ENCODE measurements around the gene ATP11C. TPM values are rescaled to one million over a fixed set of nuclear protein-coding genes. Genes with fewer than 3 reads are reported as not detected.

ATP11C gene
- total RNA-seq, 2 experiments from 2014 or later: 11.8 TPM

DNA sequence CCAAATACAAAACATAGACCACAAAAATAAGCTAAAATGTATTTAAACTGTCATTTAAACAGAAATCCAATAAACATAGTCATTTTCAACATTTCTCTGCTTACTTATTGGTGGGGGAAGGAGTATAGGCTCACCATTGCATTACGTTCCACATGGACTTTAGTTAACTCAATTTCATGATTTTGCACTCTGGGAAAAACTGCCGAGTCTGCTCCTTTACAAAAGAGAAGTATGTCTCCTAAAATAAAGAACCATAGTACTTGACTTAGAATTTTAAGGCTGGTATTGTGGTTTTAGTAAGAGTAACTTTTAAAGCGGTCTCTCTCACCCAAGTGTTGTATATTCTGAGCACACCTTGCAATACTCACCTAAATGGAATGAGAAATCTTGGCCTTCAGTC, 149.8 kb downstream of the ATP11C start:
- ChIA-PET POLR2A (no interaction called here), CTCF (no interaction called here)
- no peak overlapping the region for H3K4me3 Mint-ChIP-seq
- H3K36me3 Mint-ChIP-seq (ENCODE audit: low read depth): peaks cover 39% of the 10 kb centered on the region
- H3K27ac Mint-ChIP-seq: no peak overlapping the region
- H3K27me3 Mint-ChIP-seq (ENCODE audit: low read depth): no peaks in the 10 kb centered on the region
- DNase-seq (no peak), ATAC-seq (no peak)
- H3K9me3 Mint-ChIP-seq (ENCODE audit: insufficient read depth): no peaks in the 10 kb centered on the region
- H3K4me1 Mint-ChIP-seq (ENCODE audit: low read depth): no peaks in the 10 kb centered on the region

DNA sequence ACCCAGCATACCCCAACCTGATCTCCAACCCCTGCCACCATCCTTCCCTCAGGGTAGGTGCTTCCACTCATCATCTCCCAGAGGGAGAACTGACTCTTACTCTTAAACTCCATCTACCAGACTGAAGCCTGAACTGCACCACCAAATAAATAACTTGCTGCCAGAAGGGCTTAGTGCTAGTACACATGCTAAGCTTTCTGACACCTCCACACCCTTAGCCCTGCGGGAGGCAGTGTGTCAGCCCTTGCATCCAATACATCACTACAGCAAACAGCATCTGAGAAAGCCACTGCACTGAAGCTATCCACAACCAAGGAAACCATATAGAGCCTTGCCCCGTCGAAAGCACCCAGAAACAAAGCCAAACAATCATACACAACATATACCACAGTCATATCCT, 156.3 kb downstream of the ATP11C start:
- Mint-ChIP-seq H3K4me1 (ENCODE audit: low read depth) (peaks cover 2% of the 10 kb centered on the region), H3K27me3 (ENCODE audit: low read depth) (no peaks in the 10 kb centered on the region), H3K4me3 (no peak overlapping the region), H3K27ac (no peak overlapping the region), H3K9me3 (ENCODE audit: insufficient read depth) (peaks cover 1% of the 10 kb centered on the region), H3K36me3 (ENCODE audit: low read depth) (peaks cover 53% of the 10 kb centered on the region)
- DNase-seq (no peak), ATAC-seq (no peak)
- POLR2A ChIA-PET: no interaction called here
- CTCF ChIA-PET: interaction anchor here (1.0 kb wide), 1 partner anchor 17 kb away, joined by 3 read pairs; no protein-coding TSS in a partner anchor

DNA sequence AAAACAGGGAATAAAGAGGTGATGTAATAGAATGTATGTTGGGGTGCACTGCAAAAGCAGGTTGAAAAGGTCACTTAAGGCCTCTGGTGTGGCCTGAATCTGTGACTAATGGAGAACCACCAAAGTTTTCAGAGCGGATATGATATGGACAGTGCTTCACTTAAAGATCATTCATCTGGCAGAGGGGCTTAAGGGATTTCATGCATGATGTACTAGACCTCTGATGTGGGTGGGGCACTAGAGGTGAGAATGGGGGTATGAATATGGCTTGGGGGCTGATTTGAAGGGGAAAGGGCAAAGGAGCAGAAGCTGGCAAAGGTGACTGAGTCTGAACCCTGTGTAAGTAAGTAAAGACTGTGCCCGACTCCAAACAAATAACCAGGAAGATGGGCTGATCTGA, 162.5 kb downstream of the ATP11C start:
- no peak overlapping the region for H3K27ac Mint-ChIP-seq
- CTCF ChIA-PET: no interaction called here
- H3K36me3 Mint-ChIP-seq (ENCODE audit: low read depth): peaks cover 48% of the 10 kb centered on the region
- H3K9me3 Mint-ChIP-seq (ENCODE audit: insufficient read depth): peaks cover 4% of the 10 kb centered on the region
- no peak overlapping the region for H3K4me3 Mint-ChIP-seq
- DNase-seq: no peak
- POLR2A ChIA-PET: no interaction called here
- H3K4me1 Mint-ChIP-seq (ENCODE audit: low read depth): peaks cover 4% of the 10 kb centered on the region
- ATAC-seq: no peak
- H3K27me3 Mint-ChIP-seq (ENCODE audit: low read depth): no peaks in the 10 kb centered on the region

DNA sequence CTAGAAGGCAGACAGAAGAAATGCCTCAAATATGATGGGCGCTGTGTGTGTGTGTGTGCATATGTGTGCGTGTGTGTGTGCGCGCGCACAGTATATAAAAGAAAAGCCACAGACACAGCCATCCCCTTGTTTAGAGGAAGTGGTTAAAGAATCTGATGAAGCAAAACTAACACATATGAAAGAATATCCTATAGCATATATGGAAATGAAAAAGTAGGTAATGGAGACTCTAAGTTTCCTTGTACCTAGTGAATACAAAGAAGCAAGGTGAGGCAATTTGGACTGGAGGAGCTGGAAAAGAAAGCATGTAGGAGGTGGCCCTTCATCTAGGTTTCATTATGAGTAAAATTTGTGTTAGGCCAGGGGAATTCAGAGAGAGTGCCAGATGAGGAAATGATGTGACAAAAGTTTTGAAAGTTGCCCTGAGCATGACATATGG, 166.3 kb downstream of the ATP11C start:
- Mint-ChIP-seq H3K4me1 (ENCODE audit: low read depth) (peaks cover 6% of the 10 kb centered on the region), H3K36me3 (ENCODE audit: low read depth) (peaks cover 25% of the 10 kb centered on the region), H3K4me3 (no peak overlapping the region), H3K27ac (no peak overlapping the region), H3K27me3 (ENCODE audit: low read depth) (no peaks in the 10 kb centered on the region), H3K9me3 (ENCODE audit: insufficient read depth) (peaks cover 2% of the 10 kb centered on the region)
- ATAC-seq (peak; percentile 88), DNase-seq (peak; percentile 63)
- POLR2A ChIA-PET: interaction anchor here (0.6 kb wide), 1 partner anchor 36 kb away, joined by 3 read pairs; no protein-coding TSS in a partner anchor
- CTCF ChIA-PET: no interaction called here

DNA sequence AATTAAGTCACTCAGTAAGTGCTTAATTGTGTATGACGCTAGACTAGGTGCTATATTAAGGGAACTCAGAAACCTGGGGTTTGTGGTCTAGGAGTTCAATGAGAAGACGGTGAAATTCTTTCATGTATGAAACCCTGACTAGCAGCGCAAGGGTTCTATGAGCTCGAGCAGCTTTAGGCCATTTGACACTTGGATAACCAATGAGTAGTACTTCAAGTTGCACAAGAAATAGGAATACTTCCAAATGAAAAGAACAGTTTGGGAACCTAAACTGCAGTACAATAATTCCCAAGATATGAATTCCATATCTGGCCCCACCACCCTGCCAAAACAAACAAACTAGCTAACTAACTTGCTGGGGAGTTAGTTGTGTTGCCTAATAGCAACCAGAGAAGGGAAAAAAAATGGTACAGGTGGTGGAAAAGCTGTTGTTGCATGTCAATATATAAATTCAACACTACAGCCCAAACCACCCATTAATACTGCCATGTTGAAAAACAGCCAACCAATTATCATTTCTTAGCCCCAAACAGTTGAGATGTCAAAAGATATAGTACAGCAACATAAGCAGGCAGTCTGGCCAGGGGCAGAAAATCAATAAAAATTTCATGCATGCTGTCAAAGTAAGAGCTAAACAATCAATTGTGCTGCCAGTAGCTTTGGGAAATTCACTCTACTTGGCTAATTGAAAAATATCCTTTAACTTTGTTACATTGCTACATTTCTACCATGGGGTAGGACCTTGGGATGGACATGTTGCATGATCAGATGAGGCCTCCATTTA, 170.3 kb downstream of the ATP11C start:
- ChIA-PET CTCF (no interaction called here), POLR2A (no interaction called here)
- H3K4me1 Mint-ChIP-seq (ENCODE audit: low read depth): peaks cover 4% of the 10 kb centered on the region
- DNase-seq: no peak
- no peak overlapping the region for H3K27ac Mint-ChIP-seq
- no peak for ATAC-seq
- H3K9me3 Mint-ChIP-seq (ENCODE audit: insufficient read depth): no peaks in the 10 kb centered on the region
- H3K36me3 Mint-ChIP-seq (ENCODE audit: low read depth): peaks cover 8% of the 10 kb centered on the region
- H3K27me3 Mint-ChIP-seq (ENCODE audit: low read depth): no peaks in the 10 kb centered on the region
- no peak overlapping the region for H3K4me3 Mint-ChIP-seq

DNA sequence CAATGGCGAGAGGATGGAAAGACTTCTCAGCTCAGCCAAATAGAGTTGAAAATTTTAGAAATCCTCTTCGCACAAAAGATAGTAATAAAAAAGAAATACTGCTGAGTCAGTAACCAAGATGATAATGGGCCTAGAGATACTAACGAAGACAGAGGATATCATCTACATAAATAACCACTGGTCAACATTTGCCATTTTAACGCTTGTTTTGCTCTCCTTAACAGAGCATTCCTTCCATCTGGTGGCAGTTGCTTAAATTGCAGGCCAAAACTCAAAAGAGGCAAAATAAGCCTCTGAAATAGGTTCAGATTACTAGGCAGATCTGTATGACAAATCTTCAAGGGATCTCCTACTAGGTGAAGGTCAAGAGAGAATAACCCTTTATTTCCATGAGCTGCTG, 173.2 kb downstream of the ATP11C start:
- ChIA-PET POLR2A (no interaction called here), CTCF (interaction anchor here (0.6 to 2.3 kb wide), 6 partner anchors 9 to 490 kb away, joined by 3 to 6 read pairs (median 3); no protein-coding TSS in a partner anchor)
- Mint-ChIP-seq H3K36me3 (ENCODE audit: low read depth) (peaks cover 24% of the 10 kb centered on the region), H3K27me3 (ENCODE audit: low read depth) (no peaks in the 10 kb centered on the region), H3K9me3 (ENCODE audit: insufficient read depth) (peaks cover under 1% of the 10 kb centered on the region), H3K4me3 (no peak overlapping the region), H3K27ac (no peak overlapping the region), H3K4me1 (ENCODE audit: low read depth) (peaks cover 4% of the 10 kb centered on the region)
- DNase-seq (peak; percentile 21), ATAC-seq (no peak)

DNA sequence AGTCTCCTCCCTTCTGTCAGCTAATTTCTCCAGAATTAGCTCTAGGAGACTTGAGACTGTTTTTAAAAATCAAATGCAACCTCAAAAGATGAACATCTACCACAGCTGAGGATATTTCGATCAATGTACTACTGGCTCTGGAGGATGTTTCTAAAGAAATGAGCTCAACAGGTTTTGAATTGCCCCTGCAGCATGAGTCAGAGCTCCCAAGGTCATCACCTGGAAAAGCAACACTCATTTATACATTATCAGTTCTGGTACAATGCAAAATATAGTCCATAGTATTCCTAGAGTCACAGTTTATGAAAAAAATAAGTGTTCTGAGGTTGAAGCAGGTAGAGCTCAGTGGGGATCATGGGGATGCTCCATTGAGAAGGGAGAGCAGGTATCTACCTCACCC, 174.0 kb downstream of the ATP11C start:
- ATAC-seq (no peak), DNase-seq (no peak)
- no peaks in the 10 kb centered on the region for H3K27me3 Mint-ChIP-seq (ENCODE audit: low read depth)
- ChIA-PET POLR2A (no interaction called here), CTCF (interaction anchor here (0.6 to 2.3 kb wide), 5 partner anchors 8 to 33 kb away, joined by 3 to 6 read pairs (median 3); no protein-coding TSS in a partner anchor)
- H3K9me3 Mint-ChIP-seq (ENCODE audit: insufficient read depth): peaks cover 7% of the 10 kb centered on the region
- H3K27ac Mint-ChIP-seq: no peak overlapping the region
- H3K4me1 Mint-ChIP-seq (ENCODE audit: low read depth): no peaks in the 10 kb centered on the region
- peaks cover 32% of the 10 kb centered on the region for H3K36me3 Mint-ChIP-seq (ENCODE audit: low read depth)
- no peak overlapping the region for H3K4me3 Mint-ChIP-seq

DNA sequence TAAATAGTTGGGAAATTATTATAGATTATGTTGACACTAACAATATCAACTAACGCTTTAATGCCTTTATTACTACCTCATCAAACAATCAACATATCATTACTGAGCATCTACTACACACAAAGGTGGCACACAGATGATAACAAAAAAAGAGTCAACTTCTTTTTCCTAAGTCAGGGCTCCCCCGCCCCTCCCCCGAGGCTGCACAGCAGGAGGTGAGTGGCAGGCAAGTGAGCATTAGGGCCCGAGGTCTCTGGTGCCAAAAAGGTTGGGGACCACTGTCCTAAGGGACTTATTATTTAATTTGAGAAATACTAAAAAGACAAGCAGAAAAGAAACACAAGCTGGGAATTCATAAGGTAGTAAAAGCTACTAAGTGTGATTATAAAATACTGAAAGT, 174.6 kb downstream of the ATP11C start:
- Mint-ChIP-seq H3K36me3 (ENCODE audit: low read depth) (peaks cover 36% of the 10 kb centered on the region), H3K27me3 (ENCODE audit: low read depth) (no peaks in the 10 kb centered on the region), H3K4me1 (ENCODE audit: low read depth) (no peaks in the 10 kb centered on the region), H3K27ac (no peak overlapping the region), H3K4me3 (no peak overlapping the region), H3K9me3 (ENCODE audit: insufficient read depth) (peaks cover 7% of the 10 kb centered on the region)
- ATAC-seq (no peak), DNase-seq (no peak)
- ChIA-PET POLR2A (no interaction called here), CTCF (interaction anchor here (1.0 kb wide), 1 partner anchor 34 kb away, joined by 3 read pairs; no protein-coding TSS in a partner anchor)

DNA sequence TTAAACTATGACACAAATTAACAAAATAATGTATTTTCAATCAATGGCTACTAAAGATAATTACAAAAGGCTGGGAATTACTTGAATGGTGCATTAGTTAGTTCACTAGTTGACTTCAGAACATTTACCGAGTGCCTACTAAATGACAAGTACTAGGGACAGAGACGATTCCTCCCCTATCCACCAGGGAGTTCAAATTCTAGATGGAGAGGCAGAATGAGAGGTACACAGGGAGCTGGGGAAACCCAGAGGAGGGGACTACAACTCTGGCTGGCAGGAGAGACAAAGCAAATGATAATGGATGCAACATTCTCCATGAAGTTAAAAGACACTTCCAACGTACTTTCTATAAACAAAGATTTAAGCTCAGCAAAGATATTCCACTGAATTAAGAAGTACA, 181.8 kb downstream of the ATP11C start:
- no peak overlapping the region for H3K4me3 Mint-ChIP-seq
- H3K27ac Mint-ChIP-seq: no peak overlapping the region
- ChIA-PET CTCF (interaction anchor here (1.3 kb wide), 1 partner anchor 8 kb away, joined by 4 read pairs; no protein-coding TSS in a partner anchor), POLR2A (no interaction called here)
- ATAC-seq (no peak), DNase-seq (no peak)
- H3K9me3 Mint-ChIP-seq (ENCODE audit: insufficient read depth): peaks cover 11% of the 10 kb centered on the region
- H3K27me3 Mint-ChIP-seq (ENCODE audit: low read depth): no peaks in the 10 kb centered on the region
- H3K36me3 Mint-ChIP-seq (ENCODE audit: low read depth): peaks cover 39% of the 10 kb centered on the region
- no peaks in the 10 kb centered on the region for H3K4me1 Mint-ChIP-seq (ENCODE audit: low read depth)

DNA sequence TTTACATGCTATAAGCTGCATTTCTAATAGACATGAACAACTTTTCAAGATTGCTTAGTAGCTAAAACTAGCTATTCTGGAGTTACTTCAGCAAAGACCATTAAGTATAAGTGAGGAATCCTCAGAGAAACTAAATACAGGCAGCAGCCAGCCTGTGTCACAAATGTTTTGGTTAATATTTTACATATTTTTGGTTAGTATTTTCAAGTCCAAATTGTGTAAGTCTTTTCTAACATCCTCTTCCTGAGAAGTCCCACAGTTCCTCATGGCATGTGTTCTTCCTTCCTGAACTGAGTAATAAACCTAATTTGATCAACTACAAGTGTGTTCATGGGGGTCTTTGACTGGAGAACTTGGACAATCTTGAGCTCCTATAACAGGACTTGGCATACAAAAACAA, 182.5 kb downstream of the ATP11C start:
- H3K27ac Mint-ChIP-seq: no peak overlapping the region
- H3K36me3 Mint-ChIP-seq (ENCODE audit: low read depth): peaks cover 33% of the 10 kb centered on the region
- peaks cover 11% of the 10 kb centered on the region for H3K9me3 Mint-ChIP-seq (ENCODE audit: insufficient read depth)
- H3K27me3 Mint-ChIP-seq (ENCODE audit: low read depth): no peaks in the 10 kb centered on the region
- no peak for DNase-seq
- ChIA-PET CTCF (interaction anchor here (1.3 kb wide), 1 partner anchor 9 kb away, joined by 4 read pairs; no protein-coding TSS in a partner anchor), POLR2A (no interaction called here)
- H3K4me1 Mint-ChIP-seq (ENCODE audit: low read depth): no peaks in the 10 kb centered on the region
- no peak overlapping the region for H3K4me3 Mint-ChIP-seq
- no peak for ATAC-seq

DNA sequence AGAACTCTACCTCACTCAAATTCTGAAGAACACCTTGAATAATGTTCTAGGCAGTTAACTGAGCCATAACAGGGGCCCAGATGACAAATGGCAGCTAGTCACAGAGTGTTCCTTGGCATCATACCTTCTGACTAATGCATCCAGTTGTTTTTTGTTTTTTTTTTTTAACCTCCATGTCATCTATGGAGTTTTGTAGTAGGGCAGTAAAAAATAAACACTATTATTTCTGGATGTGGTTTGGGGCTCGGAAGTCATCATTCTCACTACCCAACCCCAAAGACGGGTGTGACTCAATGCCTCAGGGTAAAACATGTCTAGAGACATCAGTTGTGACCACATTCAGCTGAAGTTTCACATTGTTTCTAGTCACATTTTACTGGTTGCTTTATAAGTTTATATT, 193.7 kb downstream of the ATP11C start:
- ChIA-PET POLR2A (no interaction called here), CTCF (interaction anchor here (1.0 kb wide), 2 partner anchors 35 to 92 kb away, joined by 3 read pairs; no protein-coding TSS in a partner anchor)
- Mint-ChIP-seq H3K4me1 (ENCODE audit: low read depth) (peaks cover 19% of the 10 kb centered on the region), H3K36me3 (ENCODE audit: low read depth) (peaks cover 20% of the 10 kb centered on the region), H3K4me3 (peak overlapping the region; percentile 18), H3K9me3 (ENCODE audit: insufficient read depth) (no peaks in the 10 kb centered on the region), H3K27ac (peak overlapping the region; percentile 64), H3K27me3 (ENCODE audit: low read depth) (no peaks in the 10 kb centered on the region)
- ATAC-seq (peak; percentile 83), DNase-seq (peak; percentile 51)

DNA sequence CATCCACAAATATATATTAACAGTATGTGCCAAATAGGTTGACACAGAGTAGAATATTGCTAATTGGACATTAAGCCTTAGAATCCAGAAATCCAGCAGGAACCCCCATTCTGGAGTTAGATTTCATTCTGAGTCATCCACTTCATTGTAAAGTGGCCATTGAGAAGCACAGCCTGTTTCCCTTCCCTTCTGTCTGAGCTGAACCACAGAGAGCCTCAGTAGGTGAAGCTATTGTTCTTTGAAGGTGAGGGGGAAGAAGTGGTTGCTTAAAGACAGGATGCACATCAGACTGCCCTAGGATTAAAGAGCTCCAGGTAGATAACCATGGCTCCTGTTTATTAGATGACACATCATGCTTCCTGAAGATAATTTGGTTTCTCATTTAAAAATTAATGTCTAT, 194.3 kb downstream of the ATP11C start:
- Mint-ChIP-seq H3K4me1 (ENCODE audit: low read depth) (peaks cover 19% of the 10 kb centered on the region), H3K4me3 (peak overlapping the region; percentile 18), H3K27ac (peak overlapping the region; percentile 64), H3K27me3 (ENCODE audit: low read depth) (no peaks in the 10 kb centered on the region), H3K9me3 (ENCODE audit: insufficient read depth) (no peaks in the 10 kb centered on the region), H3K36me3 (ENCODE audit: low read depth) (peaks cover 20% of the 10 kb centered on the region)
- POLR2A ChIA-PET: no interaction called here
- peak; percentile 22 for DNase-seq
- CTCF ChIA-PET: interaction anchor here (0.9 to 1.0 kb wide), 2 partner anchors 9 to 36 kb away, joined by 3 read pairs; no protein-coding TSS in a partner anchor
- ATAC-seq: peak; percentile 80

All from activated CD8-positive, alpha-beta T cell treated with anti-CD3 and anti-CD28 coated beads, Interleukin-2, amount 10 ng/mL, durations not matched to agents 7 days and 5 days (primary cell).